ENCODE measurements around the gene GNPNAT1.
"Not testable (repeated sequence)": the region's sequence is repeated elsewhere in the genome, so short reads cannot be mapped to it uniquely, and the experiment has no call there.

- not testable (repeated sequence) for TF ChIP-seq CTCF, EP300, POLR2A (IDR thresholded peaks at IDR 0.05)
Observed at GRCh38 chr14:52762923-52763322, 28.5 kb downstream of the GNPNAT1 start.

Data from ovary (tissue), 3 donors.